22Rv1 (cell line): Measurements from ENCODE around the gene NXPH1.

Experiments used
- H3K27ac ChIP-seq: fragments of 450-650 bp; 2 replicates; pipeline ENCODE4 v1.5.1; 2017
- ZFX ChIP-seq: fragments of 450-650 bp; IDR thresholded peaks from 2 replicates; pipeline ENCODE4 v1.6.1; 2017; ENCODE audit warnings: antibody characterized with exemption, borderline replicate concordance
- TF ChIP-seq, protein P1 (sequence below): fragments of 450-650 bp; IDR thresholded peaks from 2 replicates; pipeline ENCODE4 v1.5.1; 2017; ENCODE audit warnings: mild to moderate bottlenecking

NXPH1 gene

DNA sequence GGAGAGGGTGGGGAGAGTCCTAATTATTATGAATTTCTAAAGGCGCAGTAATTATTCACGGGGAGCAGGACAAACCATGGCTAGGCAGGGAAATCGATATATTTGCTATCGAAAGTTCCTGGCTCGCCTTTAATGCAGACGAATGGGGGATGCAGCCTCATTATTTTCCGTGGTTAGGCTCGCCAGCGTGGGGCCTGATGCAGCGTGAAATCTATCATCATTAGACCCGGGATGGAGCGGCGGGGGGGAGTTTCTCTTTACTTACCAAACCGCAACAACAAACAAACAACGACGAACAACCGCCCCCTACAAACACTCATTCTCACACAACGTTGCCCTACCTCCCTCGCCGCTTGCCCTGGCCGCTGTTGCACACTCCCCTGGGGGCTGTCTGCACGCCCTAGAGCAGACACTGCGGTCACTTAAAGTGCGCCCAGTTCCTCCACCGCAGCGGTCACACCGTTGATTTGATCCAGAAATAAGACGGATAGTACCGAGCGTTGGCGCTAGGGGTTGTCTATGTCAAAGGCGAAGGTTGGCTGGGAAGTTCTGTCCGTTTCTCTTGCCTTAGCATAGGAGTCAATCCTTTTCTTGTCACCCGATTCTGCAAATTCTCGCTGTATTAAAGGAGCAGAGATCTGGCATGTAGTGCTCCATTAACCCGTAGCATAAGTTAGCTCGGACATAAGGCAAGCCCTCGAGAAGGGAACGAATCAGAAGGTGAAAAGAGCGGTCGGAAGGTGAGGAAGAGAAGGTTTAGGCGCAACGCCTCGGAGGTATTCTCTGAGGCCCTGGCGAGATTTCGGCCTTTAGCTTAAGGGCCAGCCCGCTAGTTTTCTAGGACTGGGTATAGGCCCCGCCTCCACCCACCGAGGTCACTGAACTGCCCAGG, 10.4 kb downstream of the NXPH1 start:
- H3K27ac ChIP-seq, result no peak overlapping the region
- no peak for TF ChIP-seq ZFX
- TF ChIP-seq, protein P1, sequence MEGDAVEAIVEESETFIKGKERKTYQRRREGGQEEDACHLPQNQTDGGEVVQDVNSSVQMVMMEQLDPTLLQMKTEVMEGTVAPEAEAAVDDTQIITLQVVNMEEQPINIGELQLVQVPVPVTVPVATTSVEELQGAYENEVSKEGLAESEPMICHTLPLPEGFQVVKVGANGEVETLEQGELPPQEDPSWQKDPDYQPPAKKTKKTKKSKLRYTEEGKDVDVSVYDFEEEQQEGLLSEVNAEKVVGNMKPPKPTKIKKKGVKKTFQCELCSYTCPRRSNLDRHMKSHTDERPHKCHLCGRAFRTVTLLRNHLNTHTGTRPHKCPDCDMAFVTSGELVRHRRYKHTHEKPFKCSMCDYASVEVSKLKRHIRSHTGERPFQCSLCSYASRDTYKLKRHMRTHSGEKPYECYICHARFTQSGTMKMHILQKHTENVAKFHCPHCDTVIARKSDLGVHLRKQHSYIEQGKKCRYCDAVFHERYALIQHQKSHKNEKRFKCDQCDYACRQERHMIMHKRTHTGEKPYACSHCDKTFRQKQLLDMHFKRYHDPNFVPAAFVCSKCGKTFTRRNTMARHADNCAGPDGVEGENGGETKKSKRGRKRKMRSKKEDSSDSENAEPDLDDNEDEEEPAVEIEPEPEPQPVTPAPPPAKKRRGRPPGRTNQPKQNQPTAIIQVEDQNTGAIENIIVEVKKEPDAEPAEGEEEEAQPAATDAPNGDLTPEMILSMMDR, result no peak

DNA sequence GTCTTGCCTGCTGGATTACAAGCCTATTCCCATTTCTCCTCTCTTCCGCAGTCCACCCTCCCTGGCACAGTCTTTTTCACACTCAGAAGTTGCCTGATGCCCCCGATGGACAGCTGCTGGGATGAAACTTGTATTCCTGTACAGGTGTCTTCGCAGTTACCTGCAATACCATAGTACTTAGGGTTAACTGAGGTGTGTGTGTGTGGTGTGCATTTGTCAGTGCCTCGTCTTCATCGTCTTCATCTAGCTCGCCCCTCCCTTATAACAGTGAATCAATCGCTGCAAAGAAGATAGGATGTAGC, 11.0 kb downstream of the NXPH1 start:
- TF ChIP-seq, protein P1, result peak; percentile 63
- no peak for TF ChIP-seq ZFX
- no peak overlapping the region for H3K27ac ChIP-seq

DNA sequence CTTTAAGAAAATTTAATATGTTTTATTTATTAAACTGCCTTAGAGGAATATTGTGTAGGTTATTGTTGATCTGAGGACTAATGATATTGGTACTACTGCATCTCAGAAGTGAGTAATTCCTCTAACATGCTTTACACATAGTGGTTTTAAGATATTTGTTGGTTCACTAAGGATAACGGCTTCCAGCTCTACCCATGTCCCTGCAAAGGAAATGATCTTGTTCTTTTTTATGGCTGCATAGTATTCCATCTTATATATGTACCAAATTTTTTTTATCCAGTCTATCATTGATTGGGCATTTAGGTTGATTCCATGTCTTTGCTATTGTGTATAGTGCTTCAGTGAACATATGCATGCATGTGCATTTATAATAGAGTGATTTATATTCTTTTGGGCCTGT, 20.1 kb downstream of the NXPH1 start:
- H3K27ac ChIP-seq, result no peak overlapping the region
- TF ChIP-seq, protein P1, result no peak
- TF ChIP-seq ZFX, result no peak

DNA sequence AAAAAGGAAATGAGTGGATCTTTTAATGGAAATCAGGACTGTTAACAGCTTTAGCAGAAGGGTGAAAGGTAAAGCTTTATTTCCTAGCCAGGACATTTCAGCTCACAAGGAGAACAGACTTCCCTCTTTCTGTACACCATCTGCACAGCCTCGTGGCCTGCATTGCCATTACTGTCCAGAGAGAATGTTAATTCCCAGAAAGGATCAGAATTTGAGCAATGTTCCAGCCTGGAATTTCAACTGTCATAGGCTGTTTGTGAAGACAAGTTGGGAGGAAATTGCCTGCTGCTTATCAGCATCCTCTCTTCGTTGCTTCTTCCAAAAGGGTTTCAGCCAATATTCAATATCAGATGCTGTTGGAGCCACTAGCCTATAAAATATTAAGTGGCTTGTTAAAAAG, 22.0 kb downstream of the NXPH1 start:
- H3K27ac ChIP-seq, result no peak overlapping the region
- no peak for TF ChIP-seq ZFX
- TF ChIP-seq, protein P1, result no peak

DNA sequence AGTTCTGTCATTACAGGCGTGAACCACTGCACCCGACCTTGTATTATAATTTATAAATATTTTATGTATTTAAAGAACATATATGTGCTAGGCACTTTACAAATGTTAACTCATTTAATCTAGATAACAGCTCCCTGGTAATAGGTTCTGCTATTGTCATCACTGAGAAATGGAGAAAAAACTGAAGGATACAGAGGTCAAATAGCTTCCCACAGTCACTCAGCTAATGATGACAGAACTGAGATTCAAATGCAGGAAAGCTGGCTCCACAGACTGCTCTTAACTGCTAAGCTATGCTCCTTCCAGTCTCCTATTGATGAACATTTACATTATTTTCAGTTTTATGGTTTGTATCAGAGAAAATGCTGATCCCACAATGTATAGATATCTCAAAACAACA, 28.9 kb downstream of the NXPH1 start:
- H3K27ac ChIP-seq, result no peak overlapping the region
- TF ChIP-seq, protein P1, result no peak
- TF ChIP-seq ZFX, result no peak

DNA sequence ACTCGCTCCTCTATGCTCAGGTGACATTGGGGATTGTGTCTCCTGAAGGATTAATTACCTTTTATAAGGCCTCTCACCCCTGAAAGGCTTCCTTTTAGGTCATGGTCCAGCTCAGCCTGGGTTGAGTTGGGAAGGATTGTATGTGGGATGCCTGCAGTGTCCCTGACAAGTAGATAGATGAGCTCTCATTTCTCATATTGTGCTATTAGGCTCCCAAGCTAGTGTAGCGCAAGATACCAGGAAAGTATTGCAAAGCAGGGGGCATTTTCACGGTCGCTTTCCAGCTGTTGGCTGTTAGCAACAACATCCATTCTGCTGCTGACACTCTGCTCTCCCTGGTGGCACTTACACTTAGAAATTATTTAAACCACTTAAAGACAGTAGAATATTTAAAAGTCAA, 31.9 kb downstream of the NXPH1 start:
- H3K27ac ChIP-seq, result no peak overlapping the region
- TF ChIP-seq, protein P1, result no peak
- no peak for TF ChIP-seq ZFX

DNA sequence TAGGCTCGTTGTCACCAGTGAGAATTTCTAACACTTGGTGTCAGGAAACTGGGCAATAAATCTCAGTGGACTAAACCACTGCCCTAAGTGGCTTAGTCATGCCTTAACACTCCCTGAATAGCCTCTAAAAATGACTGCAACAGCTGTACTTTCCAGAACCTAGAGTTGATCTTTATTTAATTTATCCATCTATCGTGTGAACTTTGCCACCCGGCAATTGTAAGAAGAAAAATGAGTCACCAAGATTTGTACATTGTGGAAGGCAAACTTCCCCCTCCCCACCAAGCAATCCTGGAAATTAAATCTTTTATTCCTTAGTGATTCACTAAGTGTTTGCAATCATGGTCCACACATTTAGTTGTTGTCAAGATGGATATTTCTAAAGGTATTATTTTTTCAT, 47.1 kb downstream of the NXPH1 start:
- TF ChIP-seq, protein P1, result no peak
- no peak for TF ChIP-seq ZFX
- H3K27ac ChIP-seq, result no peak overlapping the region
